Measurements from ENCODE around the gene ZNF287.
A peak's percentile ranks its signal among the peaks of the same experiment; 100 is the strongest.

The ZNF287 gene

GRCh38 chr17:16568541-16569357, at the start of gene ZNF287:
Gene ZNF287, minus strand, starts transcription at chr17:16569204. Its CDS starts 1,473 bp downstream, at chr17:16567731.
- TF ChIP-seq Cebpa-rat (IDR thresholded peaks at IDR 0.05): no peak
- Histone ChIP-seq H3K27ac (peak within 1 kb of the TSS; percentile 79), H3K27me3 (no peaks in the 10 kb centered on the region), H3K36me3 (peaks cover 36% of the 10 kb centered on the region), H3K4me2 (peak within 1 kb of the TSS; percentile 92), H3K9ac (peak within 1 kb of the TSS; percentile 80), H3K4me3 (peak within 1 kb of the TSS; percentile 82), H4K20me1 (no peaks in the 10 kb centered on the region), H3K9me3 (peaks cover 33% of the 10 kb centered on the region), H3K4me1 (peaks cover 19% of the 10 kb centered on the region)

GRCh38 chr17:16617481-16618060, 48.6 kb upstream of the ZNF287 start:
- H3K9me3 ChIP-seq: peaks cover 82% of the 10 kb centered on the region
- no peaks in the 10 kb centered on the region for H3K27me3 ChIP-seq
- H4K20me1 ChIP-seq: no peaks in the 10 kb centered on the region
- H3K36me3 ChIP-seq: peaks cover 20% of the 10 kb centered on the region
- H3K27ac ChIP-seq: no peak overlapping the region
- H3K9ac ChIP-seq: no peak overlapping the region
- TF ChIP-seq Cebpa-rat (IDR thresholded peaks at IDR 0.05): no peak
- H3K4me1 ChIP-seq: no peaks in the 10 kb centered on the region
- H3K4me2 ChIP-seq: no peak overlapping the region
- H3K4me3 ChIP-seq: no peak overlapping the region

DNA sequence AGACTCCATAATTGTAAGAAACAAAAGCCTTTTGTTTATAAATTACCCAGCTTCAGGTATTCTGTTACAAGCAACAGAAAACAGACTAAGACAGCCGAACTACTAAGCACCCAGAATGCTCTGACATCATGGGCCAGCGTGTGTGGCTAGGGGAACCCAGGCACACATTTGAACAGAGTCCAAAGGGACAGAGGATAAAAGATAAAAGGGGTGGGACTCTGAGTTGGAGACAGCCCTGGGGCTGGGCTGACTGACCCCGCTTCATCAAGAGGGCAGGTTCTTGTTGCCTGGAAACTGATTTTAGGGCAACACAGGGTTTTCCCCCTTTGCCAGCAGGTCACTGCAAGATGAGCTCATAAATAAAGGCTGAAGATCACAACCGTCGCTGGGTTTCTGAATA, 30.5 kb upstream of the ZNF287 start:
- Histone ChIP-seq H3K4me2 (no peak overlapping the region), H3K4me3 (no peak overlapping the region), H3K27me3 (no peaks in the 10 kb centered on the region), H3K9me3 (peaks cover 20% of the 10 kb centered on the region), H3K4me1 (no peaks in the 10 kb centered on the region), H3K27ac (no peak overlapping the region), H3K9ac (no peak overlapping the region), H3K36me3 (no peaks in the 10 kb centered on the region), H4K20me1 (no peaks in the 10 kb centered on the region)
- TF ChIP-seq Cebpa-rat (IDR thresholded peaks at IDR 0.05): no peak

DNA sequence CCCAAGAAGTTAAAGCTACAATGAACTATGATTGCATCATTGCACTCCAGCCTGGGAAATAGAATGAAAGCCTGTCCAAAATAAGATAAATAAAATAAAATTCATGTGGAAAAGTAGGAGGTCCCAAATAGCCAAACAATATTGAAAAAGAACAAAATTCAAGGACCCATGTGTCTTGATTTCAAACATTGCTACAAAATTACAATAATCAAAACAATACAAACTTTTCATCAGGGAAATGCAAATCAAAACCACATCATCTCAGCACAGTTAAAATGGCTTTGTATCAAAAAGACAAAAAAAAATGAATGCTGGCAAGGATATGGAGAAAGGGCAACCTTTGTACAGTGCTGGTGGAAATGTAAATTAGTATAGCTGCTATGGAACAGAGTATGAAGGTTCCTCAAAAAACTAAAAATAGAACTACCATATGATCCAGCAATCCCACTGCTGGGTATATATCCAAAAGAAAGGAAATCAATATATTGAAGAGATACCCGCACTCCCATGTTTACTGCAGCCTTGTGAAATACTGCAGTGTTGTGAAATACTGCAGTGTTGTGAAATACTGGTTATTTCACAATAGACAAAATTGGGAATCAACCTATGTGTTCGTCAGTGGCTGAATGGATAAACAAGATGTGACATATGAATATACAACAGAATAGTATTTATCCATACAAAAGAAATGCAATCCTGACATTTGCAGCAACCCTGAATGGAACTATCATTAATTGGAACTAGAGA, 24.5 kb upstream of the ZNF287 start:
- peak; percentile 22; the same call in 1 of the 2 replicates for TF ChIP-seq Cebpa-rat (IDR thresholded peaks at IDR 0.05)
- peaks cover 6% of the 10 kb centered on the region for H3K27me3 ChIP-seq
- H3K4me1 ChIP-seq: peaks cover 5% of the 10 kb centered on the region; the same call in 1 of the 2 replicates
- H3K27ac ChIP-seq: no peak overlapping the region
- H3K9me3 ChIP-seq: 0 out of 2 replicates have a peak, but pooled peaks cover 6% of the 10 kb centered on the region
- H3K36me3 ChIP-seq: no peaks in the 10 kb centered on the region
- H4K20me1 ChIP-seq: no peaks in the 10 kb centered on the region
- H3K4me2 ChIP-seq: no peak overlapping the region
- H3K4me3 ChIP-seq: no peak overlapping the region
- H3K9ac ChIP-seq: no peak overlapping the region

DNA sequence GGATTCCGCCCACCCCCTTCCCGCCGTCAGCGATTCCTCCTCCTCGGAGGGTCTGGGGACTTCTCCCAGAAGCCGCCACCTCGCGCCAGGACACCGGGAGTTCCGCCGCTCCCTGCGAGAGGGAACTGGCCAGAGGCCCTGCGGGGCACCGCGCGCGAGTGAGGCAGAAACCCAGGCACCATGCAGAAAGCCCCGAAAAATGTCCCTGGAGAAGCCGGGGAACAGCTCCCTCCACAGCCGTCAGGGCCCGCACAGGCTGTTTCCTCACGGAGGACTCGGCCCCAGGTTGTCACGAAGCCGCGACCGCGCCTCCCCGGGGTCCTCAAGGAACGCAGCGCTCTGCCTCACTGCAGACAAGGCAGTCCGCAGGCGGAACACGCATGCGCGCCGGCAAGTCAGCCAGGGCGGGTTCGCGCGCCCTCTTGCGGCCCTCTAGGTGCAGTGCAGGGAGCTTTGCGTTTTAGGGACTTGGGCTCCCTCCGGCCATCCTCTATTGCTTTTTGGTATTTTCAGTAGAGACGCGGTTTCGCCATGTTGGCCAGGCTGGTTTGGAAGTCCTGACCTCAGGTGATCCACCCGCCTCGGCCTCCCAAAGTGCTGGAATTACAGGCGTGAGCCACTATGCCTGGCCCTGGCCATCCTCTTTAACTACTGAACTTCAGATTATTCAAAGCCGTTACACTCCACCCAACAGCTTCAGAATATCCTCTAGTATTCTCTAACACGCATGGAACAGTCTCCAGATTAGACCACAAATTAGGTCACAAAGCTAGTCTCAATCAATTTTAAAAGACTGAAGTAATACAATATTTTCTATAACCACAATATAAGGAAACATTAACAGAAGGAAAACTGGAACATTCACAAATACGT, 20.3 kb upstream of the ZNF287 start:
- Histone ChIP-seq H4K20me1 (no peaks in the 10 kb centered on the region), H3K4me3 (peak overlapping the region; percentile 73), H3K4me2 (peak overlapping the region; percentile 99), H3K4me1 (peaks cover 6% of the 10 kb centered on the region; the same call in 1 of the 2 replicates), H3K36me3 (no peaks in the 10 kb centered on the region), H3K27me3 (peaks cover 27% of the 10 kb centered on the region), H3K27ac (no peak overlapping the region), H3K9me3 (no peaks in the 10 kb centered on the region), H3K9ac (peak overlapping the region; percentile 74)
- TF ChIP-seq Cebpa-rat (IDR thresholded peaks at IDR 0.05): no peak

- Histone ChIP-seq H3K27me3 (peaks cover 34% of the 10 kb centered on the region), H3K9me3 (no peaks in the 10 kb centered on the region; the same call in 1 of the 2 replicates), H4K20me1 (no peaks in the 10 kb centered on the region), H3K4me1 (peaks cover 15% of the 10 kb centered on the region), H3K27ac (no peak overlapping the region), H3K9ac (no peak overlapping the region), H3K36me3 (no peaks in the 10 kb centered on the region), H3K4me3 (no peak overlapping the region), H3K4me2 (no peak overlapping the region)
- TF ChIP-seq Cebpa-rat (IDR thresholded peaks at IDR 0.05): no peak
These were observed 16.8 kb upstream of the ZNF287 start for GRCh38 chr17:16585796-16586195.

DNA sequence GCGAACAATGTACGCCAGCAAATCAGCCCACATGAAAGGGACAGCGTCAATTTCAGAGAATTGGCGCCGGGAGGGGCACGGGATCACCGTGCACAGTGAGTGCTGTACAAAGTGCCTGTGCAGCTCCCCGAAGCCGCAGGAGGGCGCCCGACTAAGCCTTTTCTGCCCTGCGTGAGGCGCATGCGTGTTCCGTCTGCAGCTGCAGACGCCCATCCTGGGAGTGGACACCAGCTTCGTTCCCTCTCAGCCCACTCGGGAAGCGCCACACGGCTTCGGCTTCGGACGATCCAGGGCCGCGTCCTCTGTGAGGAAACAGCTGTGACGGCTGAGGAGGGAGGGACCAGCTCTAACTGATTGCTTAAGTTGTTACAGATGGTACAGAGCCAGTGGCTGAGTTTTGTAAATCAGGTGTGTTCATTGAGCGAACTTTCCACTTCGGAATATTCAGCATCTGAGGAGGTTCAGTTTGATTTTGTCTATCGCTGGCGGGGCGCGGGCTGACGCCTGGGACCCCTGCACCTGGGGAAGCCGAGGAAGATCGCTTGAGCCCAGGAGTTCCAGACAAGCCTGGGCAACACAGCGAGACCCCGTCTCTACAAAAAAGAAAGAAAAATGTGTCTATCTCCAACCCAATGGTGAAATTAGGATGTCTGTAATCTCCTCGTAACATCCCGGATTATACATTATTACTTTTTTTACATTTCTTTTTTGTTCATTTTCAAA, 15.4 kb upstream of the ZNF287 start:
- no peak overlapping the region for H3K27ac ChIP-seq
- no peaks in the 10 kb centered on the region for H3K36me3 ChIP-seq
- peaks cover 34% of the 10 kb centered on the region for H3K27me3 ChIP-seq
- peaks cover 15% of the 10 kb centered on the region for H3K4me1 ChIP-seq
- no peaks in the 10 kb centered on the region for H4K20me1 ChIP-seq
- H3K9ac ChIP-seq: no peak overlapping the region
- TF ChIP-seq Cebpa-rat (IDR thresholded peaks at IDR 0.05): no peak
- H3K9me3 ChIP-seq: peaks cover 11% of the 10 kb centered on the region; the same call in 1 of the 2 replicates
- peak overlapping the region; percentile 67 for H3K4me2 ChIP-seq
- peak overlapping the region; percentile 46 for H3K4me3 ChIP-seq

- H3K4me2 ChIP-seq: peak overlapping the region; percentile 67
- H4K20me1 ChIP-seq: no peaks in the 10 kb centered on the region
- no peak overlapping the region; the same call in 1 of the 2 replicates for H3K4me3 ChIP-seq
These were observed 14.8 kb upstream of the ZNF287 start for GRCh38 chr17:16583781-16584180.

More at GRCh38 chr17:16583781-16584180, 14.8 kb upstream of the ZNF287 start:
- peaks cover 17% of the 10 kb centered on the region; the same call in 1 of the 2 replicates for H3K9me3 ChIP-seq
- peaks cover 30% of the 10 kb centered on the region for H3K27me3 ChIP-seq
- TF ChIP-seq Cebpa-rat (IDR thresholded peaks at IDR 0.05): no peak
- no peaks in the 10 kb centered on the region for H3K36me3 ChIP-seq
- H3K9ac ChIP-seq: no peak overlapping the region
- no peak overlapping the region for H3K27ac ChIP-seq
- peaks cover 12% of the 10 kb centered on the region for H3K4me1 ChIP-seq
